Loucy (cell line): ENCODE results near the gene HOXD11.
A peak's percentile ranks its signal among the peaks of the same experiment; 100 is the strongest.

Experiments
- H2AFZ ChIP-seq: fragments of 200-600 bp; sonication (generic); 2 replicates; pipeline ENCODE4 v1.6.0; 2016; ENCODE audit warnings: antibody characterized with exemption, mild to moderate bottlenecking, low read length, moderate library complexity
- H3F3A ChIP-seq: fragments of 200-600 bp; 2 replicates; pipeline ENCODE4 v1.6.0; 2016; ENCODE audit warnings: antibody characterized with exemption, low read depth, mild to moderate bottlenecking
- H3K27me3 ChIP-seq: fragments of 200-600 bp; sonication (generic); 2 replicates; pipeline ENCODE4 v1.6.1; 2014; ENCODE audit warnings: low read length, mild to moderate bottlenecking; ENCODE audit not compliant: insufficient read depth, poor library complexity, severe bottlenecking
- H3K36me3 ChIP-seq: fragments of 200-600 bp; sonication (generic); 2 replicates; pipeline ENCODE4 v1.6.1; 2016; ENCODE audit warnings: low read length; ENCODE audit not compliant: insufficient read depth
- H3K4me1 ChIP-seq: fragments of 200-600 bp; sonication (generic); 2 replicates; pipeline ENCODE4 v1.5.1; 2014; ENCODE audit warnings: low read length, mild to moderate bottlenecking; ENCODE audit not compliant: insufficient read depth, poor library complexity, severe bottlenecking
- H3K4me2 ChIP-seq: fragments of 200-600 bp; sonication (generic); 2 replicates; pipeline ENCODE4 v1.6.0; 2014; ENCODE audit warnings: antibody characterized with exemption, low read length, low read depth, mild to moderate bottlenecking; ENCODE audit not compliant: poor library complexity, severe bottlenecking
- H3K4me3 ChIP-seq: fragments of 200-600 bp; sonication (generic); 2 replicates; pipeline ENCODE4 v1.5.1; 2014; ENCODE audit warnings: low read length, mild to moderate bottlenecking, mixed read lengths; ENCODE audit not compliant: poor library complexity, severe bottlenecking
- H3K79me2 ChIP-seq: fragments of 200-600 bp; sonication (generic); 2 replicates; pipeline ENCODE4 v1.6.1; 2014; ENCODE audit warnings: low read length; ENCODE audit not compliant: insufficient read depth
- H3K9ac ChIP-seq: fragments of 200-600 bp; sonication (generic); 2 replicates; pipeline ENCODE4 v1.6.0; 2014; ENCODE audit warnings: mild to moderate bottlenecking, low read depth, low read length, moderate library complexity; ENCODE audit not compliant: poor library complexity, severe bottlenecking
- H3K9me2 ChIP-seq: fragments of 200-600 bp; sonication (generic); replicated peaks from 2 replicates; pipeline ENCODE4 v1.6.1; 2016; ENCODE audit warnings: low read depth, low read length, mixed read lengths
- H3K9me3 ChIP-seq: fragments of 200-600 bp; sonication (generic); 2 replicates; pipeline ENCODE4 v1.6.1; 2014; ENCODE audit warnings: mild to moderate bottlenecking, antibody characterized with exemption, low read length, low read depth; ENCODE audit not compliant: insufficient read depth
- H4K20me1 ChIP-seq: fragments of 200-600 bp; sonication (generic); 2 replicates; pipeline ENCODE4 v1.6.0; 2014; ENCODE audit warnings: antibody characterized with exemption, low read length, mild to moderate bottlenecking; ENCODE audit not compliant: insufficient read depth, poor library complexity, severe bottlenecking
- CTCF ChIP-seq: fragments of 200-600 bp; sonication (generic); conservative IDR thresholded peaks from 2 replicates; pipeline ENCODE4 v1.5.1; 2014; ENCODE audit warnings: mild to moderate bottlenecking, antibody characterized with exemption, low read length
- EZH2phosphoT487 ChIP-seq: fragments of 200-600 bp; IDR thresholded peaks from 2 replicates; pipeline ENCODE4 v1.6.1; 2018; ENCODE audit warnings: antibody characterized with exemption, mild to moderate bottlenecking, moderate library complexity, borderline replicate concordance

HOXD11 gene

GRCh38 chr2:176138923-176139660, 32.0 kb downstream of the HOXD11 start:
- TF ChIP-seq CTCF (no peak), EZH2phosphoT487 (no peak)
- H3F3A ChIP-seq, result no peaks in the 10 kb centered on the region
- no peaks in the 10 kb centered on the region for H3K27me3 ChIP-seq
- H3K36me3 ChIP-seq, result no peaks in the 10 kb centered on the region
- H3K4me2 ChIP-seq, result no peak overlapping the region
- H3K9me3 ChIP-seq, result no peaks in the 10 kb centered on the region
- peaks cover 12% of the 10 kb centered on the region for H3K4me1 ChIP-seq
- no peaks in the 10 kb centered on the region for H3K9me2 ChIP-seq
- no peak overlapping the region for H2AFZ ChIP-seq
- H3K79me2 ChIP-seq, result no peaks in the 10 kb centered on the region
- H3K4me3 ChIP-seq, result no peak overlapping the region
- H4K20me1 ChIP-seq, result no peaks in the 10 kb centered on the region
- no peak overlapping the region for H3K9ac ChIP-seq

- Histone ChIP-seq H3K4me3 (peak overlapping the region; percentile 76), H3K4me1 (peaks cover 12% of the 10 kb centered on the region), H3K9me2 (no peaks in the 10 kb centered on the region), H3K79me2 (no peaks in the 10 kb centered on the region), H3F3A (no peaks in the 10 kb centered on the region), H3K27me3 (no peaks in the 10 kb centered on the region), H3K36me3 (no peaks in the 10 kb centered on the region), H2AFZ (peak overlapping the region; percentile 96), H3K9ac (peak overlapping the region; percentile 67), H3K4me2 (peak overlapping the region; percentile 81), H4K20me1 (no peaks in the 10 kb centered on the region), H3K9me3 (no peaks in the 10 kb centered on the region)
- TF ChIP-seq CTCF (no peak), EZH2phosphoT487 (no peak)
Observed at GRCh38 chr2:176139661-176140512, 32.8 kb downstream of the HOXD11 start.

- H3K4me1 ChIP-seq, result peaks cover 12% of the 10 kb centered on the region
- TF ChIP-seq EZH2phosphoT487, result no peak
- TF ChIP-seq CTCF, result peak; percentile 93
- no peaks in the 10 kb centered on the region for H4K20me1 ChIP-seq
- no peaks in the 10 kb centered on the region for H3K9me2 ChIP-seq
- H3K36me3 ChIP-seq, result no peaks in the 10 kb centered on the region
- H3K9me3 ChIP-seq, result no peaks in the 10 kb centered on the region
- peak overlapping the region; percentile 67 for H3K9ac ChIP-seq
- H2AFZ ChIP-seq, result peak overlapping the region; percentile 96
- H3F3A ChIP-seq, result no peaks in the 10 kb centered on the region
- peak overlapping the region; percentile 76 for H3K4me3 ChIP-seq
- H3K79me2 ChIP-seq, result no peaks in the 10 kb centered on the region
- no peaks in the 10 kb centered on the region for H3K27me3 ChIP-seq
- peak overlapping the region; percentile 81 for H3K4me2 ChIP-seq
Observed at GRCh38 chr2:176140513-176141317, 33.6 kb downstream of the HOXD11 start.
